Tibial nerve (tissue), 4 donors: ENCODE results near the gene C1orf105. TPM values are rescaled to one million over a fixed set of nuclear protein-coding genes. Genes with fewer than 3 reads are reported as not detected.

Source experiments
- DNase-seq, 2 donors: peaks; one replicate each; pipeline ENCODE4 v3.0.0-alpha.2; 2019; ENCODE audit warnings: low spot score in 2 of 2
- H3K27ac ChIP-seq, 4 donors: fragments of 200-600 bp; sonication (generic) in 3 of 4; one replicate each; pipeline ENCODE4 v1.5.1; 2017 to 2019; ENCODE audit warnings: mild to moderate bottlenecking in 1 of 4
- H3K27me3 ChIP-seq, 2 donors: fragments of 200-600 bp; sonication (generic) in 1 of 2; one replicate each; pipeline versions ENCODE4 v1.5.1 to v1.6.0; 2017 to 2019
- H3K36me3 ChIP-seq, 3 donors: fragments of 200-600 bp; sonication (generic); one replicate each; pipeline ENCODE4 v1.5.1; 2018 to 2019
- H3K4me1 ChIP-seq, 4 donors: fragments of 200-600 bp; sonication (generic) in 3 of 4; one replicate each; pipeline ENCODE4 v1.5.1; 2017 to 2019
- H3K4me3 ChIP-seq, 4 donors: fragments of 200-600 bp; sonication (generic) in 3 of 4; one replicate each; pipeline ENCODE4 v1.5.1; 2017 to 2019; ENCODE audit warnings: mild to moderate bottlenecking in 1 of 4, moderate library complexity in 1 of 4
- H3K9me3 ChIP-seq, 4 donors: fragments of 200-600 bp; sonication (generic) in 3 of 4; one replicate each; pipeline ENCODE4 v1.5.1; 2017 to 2019
- CTCF ChIP-seq, 5 experiments: fragments of 200-600 bp in 3 of 5; fragments of 450-650 bp in 2 of 5; sonication (generic) in 3 of 5; IDR thresholded peaks; one replicate each; pipeline ENCODE4 v1.5.1; 2016 to 2019; ENCODE audit warnings: antibody characterized with exemption in 5 of 5, mild to moderate bottlenecking in 3 of 5, moderate library complexity in 2 of 5
- EP300 ChIP-seq, 2 donors: sonication (generic); formaldehyde crosslinking; IDR thresholded peaks; one replicate each; pipeline ENCODE4 v1.6.1; 2017; ENCODE audit warnings: antibody characterized with exemption in 2 of 2, mild to moderate bottlenecking in 1 of 2
- POLR2A ChIP-seq, 2 donors: fragments of 450-650 bp; IDR thresholded peaks; one replicate each; pipeline ENCODE4 v1.6.1; 2017; ENCODE audit warnings: antibody characterized with exemption in 2 of 2, mild to moderate bottlenecking in 2 of 2, moderate library complexity in 2 of 2
- WGBS, 2 donors: methylation state at CpG; one replicate each; pipeline ENCODE4 v1.1.5; 2018; 5-methylcytosine and 5-hydroxymethylcytosine counted together
- total RNA-seq, 4 donors: library from RNA; depleted of rRNA; stranded (reverse); fragments of >200 nt; gene quantifications; one replicate each; pipeline ENCODE4 v1.1.0, GENCODE V29; 2016

Gene C1orf105
- total RNA-seq, 4 donors from 2014 or later, result not detected

GRCh38 chr1:172452536-172453152 lies 32.2 kb downstream of the C1orf105 start:
- WGBS, 2 donors, result 65 to 75% methylated on average over 7 of the region's 7 CpGs
- no peak for TF ChIP-seq EP300 (IDR thresholded peaks at IDR 0.05)
- no peak for TF ChIP-seq POLR2A (IDR thresholded peaks at IDR 0.05)
- TF ChIP-seq CTCF (IDR thresholded peaks at IDR 0.05), result no peak

GRCh38 chr1:172453153-172453545 lies 32.7 kb downstream of the C1orf105 start:
- 38 to 44% methylated on average over 6 of the region's 6 CpGs for WGBS, 2 donors
- H3K36me3 ChIP-seq, result no peaks in the 10 kb centered on the region
- H3K9me3 ChIP-seq, result no peaks in the 10 kb centered on the region
- no peak for DNase-seq
- no peak overlapping the region for H3K27ac ChIP-seq
- TF ChIP-seq POLR2A (IDR thresholded peaks at IDR 0.05) (no peak), EP300 (IDR thresholded peaks at IDR 0.05) (no peak), CTCF (IDR thresholded peaks at IDR 0.05) (no peak)
- H3K4me1 ChIP-seq, result peaks cover 0 to 7% (median 0%) of the 10 kb centered on the region in 4 donors
- no peak overlapping the region for H3K4me3 ChIP-seq
- H3K27me3 ChIP-seq, result no peaks in the 10 kb centered on the region

More at GRCh38 chr1:172452536-172453152, 32.2 kb downstream of the C1orf105 start:
- H3K27ac ChIP-seq, result no peak overlapping the region
- no peak overlapping the region for H3K4me3 ChIP-seq
- H3K27me3 ChIP-seq, result no peaks in the 10 kb centered on the region
- H3K9me3 ChIP-seq, result no peaks in the 10 kb centered on the region
- H3K4me1 ChIP-seq, result peaks cover 0 to 7% (median 0%) of the 10 kb centered on the region in 4 donors
- no peaks in the 10 kb centered on the region for H3K36me3 ChIP-seq
- DNase-seq, result no peak

GRCh38 chr1:172453607-172454006 lies 33.1 kb downstream of the C1orf105 start:
- H3K27me3 ChIP-seq, result no peaks in the 10 kb centered on the region
- no peaks in the 10 kb centered on the region for H3K9me3 ChIP-seq
- H3K4me1 ChIP-seq, result peaks cover 0 to 7% (median 0%) of the 10 kb centered on the region in 4 donors
- 37 to 52% methylated on average over 1 of the region's 1 CpG for WGBS, 2 donors
- H3K4me3 ChIP-seq, result no peak overlapping the region
- no peak for DNase-seq
- no peak overlapping the region for H3K27ac ChIP-seq
- H3K36me3 ChIP-seq, result no peaks in the 10 kb centered on the region
- TF ChIP-seq POLR2A (IDR thresholded peaks at IDR 0.05) (no peak), EP300 (IDR thresholded peaks at IDR 0.05) (no peak), CTCF (IDR thresholded peaks at IDR 0.05) (no peak)

GRCh38 chr1:172455451-172455850 lies 35.0 kb downstream of the C1orf105 start:
- no peak overlapping the region for H3K4me3 ChIP-seq
- H3K4me1 ChIP-seq, result no peaks in the 10 kb centered on the region
- no peak for DNase-seq
- 84 to 92% methylated on average over 1 of the region's 1 CpG for WGBS, 2 donors
- H3K9me3 ChIP-seq, result no peaks in the 10 kb centered on the region
- TF ChIP-seq POLR2A (IDR thresholded peaks at IDR 0.05) (no peak), EP300 (IDR thresholded peaks at IDR 0.05) (no peak), CTCF (IDR thresholded peaks at IDR 0.05) (no peak)
- H3K27ac ChIP-seq, result no peak overlapping the region
- H3K27me3 ChIP-seq, result no peaks in the 10 kb centered on the region
- H3K36me3 ChIP-seq, result no peaks in the 10 kb centered on the region

GRCh38 chr1:172456344-172456769 lies 35.9 kb downstream of the C1orf105 start:
- DNase-seq, result no peak

More at GRCh38 chr1:172456344-172456769, 35.9 kb downstream of the C1orf105 start:
- no peaks in the 10 kb centered on the region for H3K9me3 ChIP-seq
- 91 to 98% methylated on average over 5 of the region's 5 CpGs for WGBS, 2 donors
- H3K4me3 ChIP-seq, result no peak overlapping the region
- no peak overlapping the region for H3K27ac ChIP-seq
- no peaks in the 10 kb centered on the region for H3K36me3 ChIP-seq
- H3K4me1 ChIP-seq, result peaks cover 0 to 2% (median 0%) of the 10 kb centered on the region in 4 donors
- TF ChIP-seq EP300 (IDR thresholded peaks at IDR 0.05), result no peak
- no peak for TF ChIP-seq CTCF (IDR thresholded peaks at IDR 0.05)
- no peak for TF ChIP-seq POLR2A (IDR thresholded peaks at IDR 0.05)
- H3K27me3 ChIP-seq, result no peaks in the 10 kb centered on the region
